Measurements from ENCODE around the gene NTRK1. TPM values are rescaled to one million over a fixed set of nuclear protein-coding genes. Genes with fewer than 3 reads are reported as not detected.

Gene NTRK1
- total RNA-seq, 1 experiment from 2014 or later: 0.89 TPM

DNA sequence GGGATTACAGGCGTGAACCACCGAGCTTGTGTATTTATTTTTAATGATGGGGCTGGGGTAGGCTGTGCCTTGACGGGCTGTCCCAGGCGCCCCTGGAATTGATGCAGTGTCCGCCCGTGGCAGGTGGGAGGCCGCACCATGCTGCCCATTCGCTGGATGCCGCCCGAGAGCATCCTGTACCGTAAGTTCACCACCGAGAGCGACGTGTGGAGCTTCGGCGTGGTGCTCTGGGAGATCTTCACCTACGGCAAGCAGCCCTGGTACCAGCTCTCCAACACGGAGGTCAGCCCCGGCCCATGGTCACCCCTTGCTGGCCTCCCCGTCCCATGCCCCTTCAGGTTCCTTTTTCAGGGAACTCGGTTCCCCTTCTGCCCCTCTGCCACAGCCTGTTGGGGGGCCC is 19.2 kb downstream of the NTRK1 start:
- DNase-seq (ENCODE audit: low read depth, low spot score): no peak
- intact Hi-C loops (cut with micrococcal nuclease): no loop called here
- BruUV-seq (replicated peaks): no TSS peak
- H3K9me3 ChIP-seq (ENCODE audit: control insufficient read depth in 1 of 2, insufficient read depth in 1 of 2, low read depth in 1 of 2, low read length in 2 of 2): no peaks in the 10 kb centered on the region
- H4K20me1 ChIP-seq (ENCODE audit: insufficient read depth): no peaks in the 10 kb centered on the region
- 0 out of 2 replicates have a peak, but pooled peaks cover 3% of the 10 kb centered on the region for H3K27me3 ChIP-seq (ENCODE audit: insufficient read depth, low read length)
- RAD21 ChIA-PET (ENCODE audit: low non-redundant PET in 1 of 2, low total read pairs in 2 of 2, uncharacterized antibody in 2 of 2, unreplicated experiment in 2 of 2): no interaction called here
- H3K9ac ChIP-seq (ENCODE audit: low read length): no peak overlapping the region
- H3K4me3 ChIP-seq (replicated peaks in 1 of 2; ENCODE audit: low read depth in 1 of 2, low read length in 2 of 2): no peak overlapping the region
- H3K27ac ChIP-seq (ENCODE audit: low read depth, low read length): no peak overlapping the region
- TF ChIP-seq CBX3 (IDR thresholded peaks at IDR 0.05; ENCODE audit: low read depth) (no peak), RAD21 (IDR thresholded peaks at IDR 0.05; ENCODE audit: low read depth) (no peak), YY1 (IDR thresholded peaks at IDR 0.05; ENCODE audit: extremely low read depth, insufficient replicate concordance, low read depth, low read length) (no peak)
- TF ChIP-seq, protein P1, sequence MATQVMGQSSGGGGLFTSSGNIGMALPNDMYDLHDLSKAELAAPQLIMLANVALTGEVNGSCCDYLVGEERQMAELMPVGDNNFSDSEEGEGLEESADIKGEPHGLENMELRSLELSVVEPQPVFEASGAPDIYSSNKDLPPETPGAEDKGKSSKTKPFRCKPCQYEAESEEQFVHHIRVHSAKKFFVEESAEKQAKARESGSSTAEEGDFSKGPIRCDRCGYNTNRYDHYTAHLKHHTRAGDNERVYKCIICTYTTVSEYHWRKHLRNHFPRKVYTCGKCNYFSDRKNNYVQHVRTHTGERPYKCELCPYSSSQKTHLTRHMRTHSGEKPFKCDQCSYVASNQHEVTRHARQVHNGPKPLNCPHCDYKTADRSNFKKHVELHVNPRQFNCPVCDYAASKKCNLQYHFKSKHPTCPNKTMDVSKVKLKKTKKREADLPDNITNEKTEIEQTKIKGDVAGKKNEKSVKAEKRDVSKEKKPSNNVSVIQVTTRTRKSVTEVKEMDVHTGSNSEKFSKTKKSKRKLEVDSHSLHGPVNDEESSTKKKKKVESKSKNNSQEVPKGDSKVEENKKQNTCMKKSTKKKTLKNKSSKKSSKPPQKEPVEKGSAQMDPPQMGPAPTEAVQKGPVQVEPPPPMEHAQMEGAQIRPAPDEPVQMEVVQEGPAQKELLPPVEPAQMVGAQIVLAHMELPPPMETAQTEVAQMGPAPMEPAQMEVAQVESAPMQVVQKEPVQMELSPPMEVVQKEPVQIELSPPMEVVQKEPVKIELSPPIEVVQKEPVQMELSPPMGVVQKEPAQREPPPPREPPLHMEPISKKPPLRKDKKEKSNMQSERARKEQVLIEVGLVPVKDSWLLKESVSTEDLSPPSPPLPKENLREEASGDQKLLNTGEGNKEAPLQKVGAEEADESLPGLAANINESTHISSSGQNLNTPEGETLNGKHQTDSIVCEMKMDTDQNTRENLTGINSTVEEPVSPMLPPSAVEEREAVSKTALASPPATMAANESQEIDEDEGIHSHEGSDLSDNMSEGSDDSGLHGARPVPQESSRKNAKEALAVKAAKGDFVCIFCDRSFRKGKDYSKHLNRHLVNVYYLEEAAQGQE (IDR thresholded peaks at IDR 0.05; ENCODE audit: low read depth): no peak
- peaks cover 0 to 7% of the 10 kb centered on the region in 2 experiments; a peak in 1 of 4 replicates for H3K4me1 ChIP-seq (ENCODE audit: control insufficient read depth in 1 of 2, insufficient read depth in 2 of 2, low read length in 2 of 2)
- H3K4me2 ChIP-seq (ENCODE audit: low read length): no peak overlapping the region
- CTCF ChIA-PET: interaction anchor here (1.2 kb wide), 1 partner anchor 48 kb away, joined by 3 read pairs; no protein-coding TSS in a partner anchor
- no peak for ATAC-seq
- H3K79me2 ChIP-seq (ENCODE audit: insufficient read depth, low read length): no peaks in the 10 kb centered on the region
- no peaks in the 10 kb centered on the region for H3K9me2 ChIP-seq (ENCODE audit: insufficient read depth)
- H3K36me3 ChIP-seq (ENCODE audit: control insufficient read depth in 1 of 2, insufficient read depth in 2 of 2, low read length in 2 of 2): no peaks in the 10 kb centered on the region
- no peak overlapping the region for H2AFZ ChIP-seq (ENCODE audit: low read depth, low read length, poor library complexity, severe bottlenecking)
- POLR2A ChIA-PET: no interaction called here

GRCh38 chr1:156880473-156880872 is 19.8 kb downstream of the NTRK1 start:
- ATAC-seq (no peak), DNase-seq (ENCODE audit: low read depth, low spot score) (no peak)
- no peaks in the 10 kb centered on the region for H3K79me2 ChIP-seq (ENCODE audit: insufficient read depth, low read length)
- H3K9ac ChIP-seq (ENCODE audit: low read length): no peak overlapping the region
- no peaks in the 10 kb centered on the region for H3K9me3 ChIP-seq (ENCODE audit: control insufficient read depth in 1 of 2, insufficient read depth in 1 of 2, low read depth in 1 of 2, low read length in 2 of 2)
- no peak overlapping the region for H3K4me3 ChIP-seq (replicated peaks in 1 of 2; ENCODE audit: low read depth in 1 of 2, low read length in 2 of 2)
- intact Hi-C loops (cut with micrococcal nuclease): no loop called here
- no peaks in the 10 kb centered on the region for H3K36me3 ChIP-seq (ENCODE audit: control insufficient read depth in 1 of 2, insufficient read depth in 2 of 2, low read length in 2 of 2)
- H3K27ac ChIP-seq (ENCODE audit: low read depth, low read length): no peak overlapping the region
- ChIA-PET POLR2A (no interaction called here), RAD21 (ENCODE audit: low non-redundant PET in 1 of 2, low total read pairs in 2 of 2, uncharacterized antibody in 2 of 2, unreplicated experiment in 2 of 2) (no interaction called here), CTCF (interaction anchor here (1.2 kb wide), 1 partner anchor 47 kb away, joined by 3 read pairs; no protein-coding TSS in a partner anchor)
- BruUV-seq (replicated peaks): no TSS peak
- no peak overlapping the region for H2AFZ ChIP-seq (ENCODE audit: low read depth, low read length, poor library complexity, severe bottlenecking)
- no peaks in the 10 kb centered on the region for H4K20me1 ChIP-seq (ENCODE audit: insufficient read depth)
- H3K9me2 ChIP-seq (ENCODE audit: insufficient read depth): no peaks in the 10 kb centered on the region
- H3K4me2 ChIP-seq (ENCODE audit: low read length): no peak overlapping the region
- 0 out of 2 replicates have a peak, but pooled peaks cover 3% of the 10 kb centered on the region for H3K27me3 ChIP-seq (ENCODE audit: insufficient read depth, low read length)
- peaks cover 0 to 7% of the 10 kb centered on the region in 2 experiments; a peak in 1 of 4 replicates for H3K4me1 ChIP-seq (ENCODE audit: control insufficient read depth in 1 of 2, insufficient read depth in 2 of 2, low read length in 2 of 2)
- TF ChIP-seq FOSL1 (IDR thresholded peaks at IDR 0.05; ENCODE audit: low read depth) (no peak), TCF7L2 (IDR thresholded peaks at IDR 0.05; ENCODE audit: borderline replicate concordance, extremely low read depth, insufficient read depth, insufficient read length) (no peak), CBX3 (IDR thresholded peaks at IDR 0.05; ENCODE audit: low read depth) (no peak), CEBPB (IDR thresholded peaks at IDR 0.05; ENCODE audit: low read depth) (no peak), EGR1 (IDR thresholded peaks at IDR 0.05; ENCODE audit: low read depth) (no peak), SRF (IDR thresholded peaks at IDR 0.05; ENCODE audit: low read depth) (no peak), ZFX (IDR thresholded peaks at IDR 0.05) (no peak), ELF1 (IDR thresholded peaks at IDR 0.05; ENCODE audit: borderline replicate concordance, low read depth) (no peak), ATF3 (IDR thresholded peaks at IDR 0.05) (no peak), POLR2AphosphoS5 (IDR thresholded peaks at IDR 0.05; ENCODE audit: low read depth, low read length) (no peak)
- TF ChIP-seq, protein P1 (IDR thresholded peaks at IDR 0.05; ENCODE audit: low read depth): no peak
- TF ChIP-seq, protein P2, sequence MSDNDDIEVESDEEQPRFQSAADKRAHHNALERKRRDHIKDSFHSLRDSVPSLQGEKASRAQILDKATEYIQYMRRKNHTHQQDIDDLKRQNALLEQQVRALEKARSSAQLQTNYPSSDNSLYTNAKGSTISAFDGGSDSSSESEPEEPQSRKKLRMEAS (IDR thresholded peaks at IDR 0.05): no peak

Data from HCT116 (cell line).